ENCODE data around the gene BRIX1.

- TF ChIP-seq EZH2 (IDR thresholded peaks at IDR 0.05; ENCODE audit: insufficient read depth, poor library complexity, severe bottlenecking): no peak
- TF ChIP-seq EZH2phosphoT487 (IDR thresholded peaks at IDR 0.05; ENCODE audit: insufficient read depth, low read depth): no peak
These were observed 23.5 kb upstream of the BRIX1 start for GRCh38 chr5:34891981-34892380.
